HepG2 (cell line): Measurements from ENCODE around the gene PRM2. TPM values are rescaled to one million over a fixed set of nuclear protein-coding genes. Genes with fewer than 3 reads are reported as not detected.
A peak's percentile ranks its signal among the peaks of the same experiment; 100 is the strongest.

ENCODE experiments used
- ATF7 ChIP-seq, 2 experiments: fragments of 450-650 bp in 1 of 2; sonication (generic) in 1 of 2; formaldehyde crosslinking in 1 of 2; IDR thresholded peaks; 2 replicates each; pipeline versions ENCODE4 v1.4.0 to v1.6.1; 2016 to 2020; ENCODE audit warnings: antibody characterized with exemption in 1 of 2, mild to moderate bottlenecking in 1 of 2, missing genetic modification reagents in 1 of 2
- FOXK1 ChIP-seq: sonication (generic); formaldehyde crosslinking; IDR thresholded peaks from 2 replicates; pipeline ENCODE4 v1.4.0; 2020; ENCODE audit warnings: low read depth, missing genetic modification reagents, borderline replicate concordance
- NKX3-1 ChIP-seq: sonication (generic); formaldehyde crosslinking; IDR thresholded peaks from 2 replicates; pipeline ENCODE4 v1.5.0; 2020; ENCODE audit warnings: missing genetic modification reagents
- PHF21A ChIP-seq: sonication (generic); formaldehyde crosslinking; IDR thresholded peaks from 2 replicates; pipeline ENCODE4 v1.5.0; 2020; ENCODE audit warnings: mild to moderate bottlenecking, missing genetic modification reagents
- RFX5 ChIP-seq: IDR thresholded peaks from 2 replicates; pipeline ENCODE4 v1.6.1; 2011; ENCODE audit warnings: low read depth, low read length, improper control_type of control experiment
- SAFB2 ChIP-seq: sonication (generic); formaldehyde crosslinking; IDR thresholded peaks from 2 replicates; pipeline ENCODE4 v1.5.1; 2020; ENCODE audit warnings: missing genetic modification reagents, low read depth, mild to moderate bottlenecking, borderline replicate concordance
- SSRP1 ChIP-seq: IDR thresholded peaks from 2 replicates; pipeline ENCODE4 v1.6.1; 2016; ENCODE audit warnings: control low read depth
- XRCC5 ChIP-seq: fragments of 200-400 bp; formaldehyde crosslinking; optimal IDR thresholded peaks from 2 replicates; pipeline ENCODE3; 2017; ENCODE audit warnings: mild to moderate bottlenecking, low read length
- ZBTB8A ChIP-seq: sonication (generic); formaldehyde crosslinking; IDR thresholded peaks from 2 replicates; pipeline ENCODE4 v1.4.0; 2020; ENCODE audit warnings: mild to moderate bottlenecking, low read depth, missing genetic modification reagents, borderline replicate concordance
- ZFP82 ChIP-seq: sonication (generic); formaldehyde crosslinking; IDR thresholded peaks from 2 replicates; pipeline ENCODE4 v1.5.1; 2020; ENCODE audit warnings: mild to moderate bottlenecking, missing genetic modification reagents, borderline replicate concordance
- ZMYM4 ChIP-seq: sonication (generic); formaldehyde crosslinking; IDR thresholded peaks from 2 replicates; pipeline ENCODE4 v1.8.1; 2023; ENCODE audit warnings: mild to moderate bottlenecking, missing genetic modification reagents
- ZNF343 ChIP-seq: sonication (generic); formaldehyde crosslinking; IDR thresholded peaks from 2 replicates; pipeline ENCODE4 v1.4.0; 2020; ENCODE audit warnings: mild to moderate bottlenecking, missing genetic modification reagents
- ZNF768 ChIP-seq: sonication (generic); formaldehyde crosslinking; IDR thresholded peaks from 2 replicates; pipeline ENCODE4 v1.4.0; 2020; ENCODE audit warnings: missing genetic modification reagents
- ZSCAN31 ChIP-seq: sonication (generic); formaldehyde crosslinking; IDR thresholded peaks from 2 replicates; pipeline ENCODE4 v1.5.0; 2020; ENCODE audit warnings: low read depth, mild to moderate bottlenecking, missing genetic modification reagents
- polyA plus RNA-seq, 8 experiments: library from polyadenylated mRNA; depleted of rRNA in 3 of 8; stranded (reverse) in 7 of 8; unstranded in 1 of 8; fragments of >200 nt; fragmentation: Illumina TruSeq in 4 of 8; extraction: Trizol in 4 of 8; gene quantifications; 2 replicates each; pipeline versions ENCODE4 v1.2.1 to v1.2.3, GENCODE V29; 2011 to 2016; ENCODE audit warnings: low read depth in 4 of 8, missing spikeins in 1 of 8, mixed read lengths in 1 of 8; ENCODE audit not compliant: insufficient read depth in 1 of 8
- total RNA-seq, 5 experiments: library from RNA; depleted of rRNA; stranded (reverse); fragments of >200 nt; fragmentation: Illumina TruSeq; extraction: Trizol; gene quantifications; 2 replicates each; pipeline ENCODE4 v1.2.3, GENCODE V29; 2016; ENCODE audit warnings: low read depth in 1 of 5
- TF ChIP-seq, protein P1 (sequence below): sonication (generic); formaldehyde crosslinking; IDR thresholded peaks from 2 replicates; pipeline ENCODE4 v1.4.0; 2020; ENCODE audit warnings: mild to moderate bottlenecking, missing genetic modification reagents, borderline replicate concordance
- TF ChIP-seq, protein P2 (sequence below): sonication (generic); formaldehyde crosslinking; IDR thresholded peaks from 2 replicates; pipeline ENCODE4 v1.8.0; 2022; ENCODE audit warnings: mild to moderate bottlenecking, missing genetic modification reagents; ENCODE audit not compliant: insufficient replicate concordance
- TF ChIP-seq, protein P3 (sequence below): sonication (generic); formaldehyde crosslinking; IDR thresholded peaks from 2 replicates; pipeline ENCODE4 v1.5.0; 2020; ENCODE audit warnings: mild to moderate bottlenecking, missing genetic modification reagents
- TF ChIP-seq, protein P4 (sequence below): sonication (generic); formaldehyde crosslinking; IDR thresholded peaks from 2 replicates; pipeline ENCODE4 v1.9.0; 2021; ENCODE audit warnings: missing genetic modification reagents, mild to moderate bottlenecking, borderline replicate concordance

Gene PRM2
- total and polyA plus RNA-seq, 2 of the 13 experiments (the other 11 are each of a cell fraction or from before 2014, with no cell fraction given) = 0.54 TPM; not detected in 1

DNA sequence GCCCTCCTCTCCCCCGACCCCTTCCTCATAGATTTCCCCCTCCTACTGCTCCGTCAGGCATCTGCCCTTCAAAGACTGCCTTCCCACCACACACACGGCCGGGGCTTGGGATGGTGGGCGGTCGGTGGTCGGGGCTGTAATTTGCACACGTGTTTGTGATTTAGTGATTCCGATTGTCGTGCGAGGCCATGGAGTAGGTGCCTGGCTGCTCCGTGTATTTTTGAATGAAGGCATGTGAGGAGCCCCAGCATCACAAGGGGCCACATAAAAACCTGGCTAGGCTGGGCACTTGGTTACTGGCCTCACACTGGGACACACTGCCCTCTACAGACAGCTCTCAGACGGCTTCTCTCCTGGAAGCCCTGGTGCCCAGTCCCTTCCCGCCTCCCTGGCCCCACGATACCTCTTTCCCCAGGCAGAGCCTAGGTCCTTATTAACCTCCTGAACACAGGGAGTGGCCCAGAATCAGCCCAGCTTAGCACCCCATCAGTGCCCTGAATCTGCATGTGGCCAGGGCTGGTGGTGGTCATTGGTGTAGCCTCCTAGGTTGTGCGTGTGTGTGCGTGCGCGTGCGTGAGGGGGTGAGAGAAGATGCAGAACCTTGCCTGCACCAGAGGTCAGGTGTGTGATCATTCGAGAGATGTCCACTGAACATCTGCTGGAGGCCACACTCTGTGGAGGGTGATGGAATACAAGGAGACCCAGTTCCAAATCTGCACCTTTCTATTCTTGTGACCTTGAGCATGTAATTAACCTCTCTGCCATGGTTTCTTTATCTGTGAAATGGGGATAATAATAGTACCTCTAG lies 18.9 kb downstream of the PRM2 start (continued):
- TF ChIP-seq, protein P1, sequence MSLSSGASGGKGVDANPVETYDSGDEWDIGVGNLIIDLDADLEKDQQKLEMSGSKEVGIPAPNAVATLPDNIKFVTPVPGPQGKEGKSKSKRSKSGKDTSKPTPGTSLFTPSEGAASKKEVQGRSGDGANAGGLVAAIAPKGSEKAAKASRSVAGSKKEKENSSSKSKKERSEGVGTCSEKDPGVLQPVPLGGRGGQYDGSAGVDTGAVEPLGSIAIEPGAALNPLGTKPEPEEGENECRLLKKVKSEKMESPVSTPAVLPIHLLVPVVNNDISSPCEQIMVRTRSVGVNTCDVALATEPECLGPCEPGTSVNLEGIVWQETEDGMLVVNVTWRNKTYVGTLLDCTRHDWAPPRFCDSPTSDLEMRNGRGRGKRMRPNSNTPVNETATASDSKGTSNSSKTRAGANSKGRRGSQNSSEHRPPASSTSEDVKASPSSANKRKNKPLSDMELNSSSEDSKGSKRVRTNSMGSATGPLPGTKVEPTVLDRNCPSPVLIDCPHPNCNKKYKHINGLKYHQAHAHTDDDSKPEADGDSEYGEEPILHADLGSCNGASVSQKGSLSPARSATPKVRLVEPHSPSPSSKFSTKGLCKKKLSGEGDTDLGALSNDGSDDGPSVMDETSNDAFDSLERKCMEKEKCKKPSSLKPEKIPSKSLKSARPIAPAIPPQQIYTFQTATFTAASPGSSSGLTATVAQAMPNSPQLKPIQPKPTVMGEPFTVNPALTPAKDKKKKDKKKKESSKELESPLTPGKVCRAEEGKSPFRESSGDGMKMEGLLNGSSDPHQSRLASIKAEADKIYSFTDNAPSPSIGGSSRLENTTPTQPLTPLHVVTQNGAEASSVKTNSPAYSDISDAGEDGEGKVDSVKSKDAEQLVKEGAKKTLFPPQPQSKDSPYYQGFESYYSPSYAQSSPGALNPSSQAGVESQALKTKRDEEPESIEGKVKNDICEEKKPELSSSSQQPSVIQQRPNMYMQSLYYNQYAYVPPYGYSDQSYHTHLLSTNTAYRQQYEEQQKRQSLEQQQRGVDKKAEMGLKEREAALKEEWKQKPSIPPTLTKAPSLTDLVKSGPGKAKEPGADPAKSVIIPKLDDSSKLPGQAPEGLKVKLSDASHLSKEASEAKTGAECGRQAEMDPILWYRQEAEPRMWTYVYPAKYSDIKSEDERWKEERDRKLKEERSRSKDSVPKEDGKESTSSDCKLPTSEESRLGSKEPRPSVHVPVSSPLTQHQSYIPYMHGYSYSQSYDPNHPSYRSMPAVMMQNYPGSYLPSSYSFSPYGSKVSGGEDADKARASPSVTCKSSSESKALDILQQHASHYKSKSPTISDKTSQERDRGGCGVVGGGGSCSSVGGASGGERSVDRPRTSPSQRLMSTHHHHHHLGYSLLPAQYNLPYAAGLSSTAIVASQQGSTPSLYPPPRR (CRISPR knock-in tag) = peak; percentile 78
- TF ChIP-seq ZFP82 (CRISPR knock-in tag) (no peak; the same call in none of the 2 replicates), SSRP1 (CRISPR knock-in tag) (peak; percentile 61; the same call in 1 of the 2 replicates), ZSCAN31 (peak; percentile 55; the same call in 1 of the 2 replicates), PHF21A (CRISPR knock-in tag) (peak; percentile 82; the same call in 1 of the 2 replicates), ZBTB8A (CRISPR knock-in tag) (0 out of 2 replicates have a peak, but pooled peaks have one; percentile 40), ATF7 (IDR thresholded peaks at IDR 0.05) (no peak), ATF7 (CRISPR knock-in tag; IDR thresholded peaks at IDR 0.05) (peak; percentile 85), SAFB2 (CRISPR knock-in tag) (peak; percentile 89; the same call in 1 of the 2 replicates), XRCC5 (peak; percentile 95), RFX5 (no peak), ZNF768 (CRISPR knock-in tag) (peak; percentile 63; the same call in 1 of the 2 replicates), FOXK1 (CRISPR knock-in tag) (no peak), NKX3-1 (CRISPR knock-in tag) (peak; percentile 88), ZNF343 (CRISPR knock-in tag) (peak; percentile 93), ZMYM4 (CRISPR knock-in tag) (peak; percentile 73)
- TF ChIP-seq, protein P2, sequence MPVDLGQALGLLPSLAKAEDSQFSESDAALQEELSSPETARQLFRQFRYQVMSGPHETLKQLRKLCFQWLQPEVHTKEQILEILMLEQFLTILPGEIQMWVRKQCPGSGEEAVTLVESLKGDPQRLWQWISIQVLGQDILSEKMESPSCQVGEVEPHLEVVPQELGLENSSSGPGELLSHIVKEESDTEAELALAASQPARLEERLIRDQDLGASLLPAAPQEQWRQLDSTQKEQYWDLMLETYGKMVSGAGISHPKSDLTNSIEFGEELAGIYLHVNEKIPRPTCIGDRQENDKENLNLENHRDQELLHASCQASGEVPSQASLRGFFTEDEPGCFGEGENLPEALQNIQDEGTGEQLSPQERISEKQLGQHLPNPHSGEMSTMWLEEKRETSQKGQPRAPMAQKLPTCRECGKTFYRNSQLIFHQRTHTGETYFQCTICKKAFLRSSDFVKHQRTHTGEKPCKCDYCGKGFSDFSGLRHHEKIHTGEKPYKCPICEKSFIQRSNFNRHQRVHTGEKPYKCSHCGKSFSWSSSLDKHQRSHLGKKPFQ (CRISPR knock-in tag) = peak; percentile 84
- TF ChIP-seq, protein P3, sequence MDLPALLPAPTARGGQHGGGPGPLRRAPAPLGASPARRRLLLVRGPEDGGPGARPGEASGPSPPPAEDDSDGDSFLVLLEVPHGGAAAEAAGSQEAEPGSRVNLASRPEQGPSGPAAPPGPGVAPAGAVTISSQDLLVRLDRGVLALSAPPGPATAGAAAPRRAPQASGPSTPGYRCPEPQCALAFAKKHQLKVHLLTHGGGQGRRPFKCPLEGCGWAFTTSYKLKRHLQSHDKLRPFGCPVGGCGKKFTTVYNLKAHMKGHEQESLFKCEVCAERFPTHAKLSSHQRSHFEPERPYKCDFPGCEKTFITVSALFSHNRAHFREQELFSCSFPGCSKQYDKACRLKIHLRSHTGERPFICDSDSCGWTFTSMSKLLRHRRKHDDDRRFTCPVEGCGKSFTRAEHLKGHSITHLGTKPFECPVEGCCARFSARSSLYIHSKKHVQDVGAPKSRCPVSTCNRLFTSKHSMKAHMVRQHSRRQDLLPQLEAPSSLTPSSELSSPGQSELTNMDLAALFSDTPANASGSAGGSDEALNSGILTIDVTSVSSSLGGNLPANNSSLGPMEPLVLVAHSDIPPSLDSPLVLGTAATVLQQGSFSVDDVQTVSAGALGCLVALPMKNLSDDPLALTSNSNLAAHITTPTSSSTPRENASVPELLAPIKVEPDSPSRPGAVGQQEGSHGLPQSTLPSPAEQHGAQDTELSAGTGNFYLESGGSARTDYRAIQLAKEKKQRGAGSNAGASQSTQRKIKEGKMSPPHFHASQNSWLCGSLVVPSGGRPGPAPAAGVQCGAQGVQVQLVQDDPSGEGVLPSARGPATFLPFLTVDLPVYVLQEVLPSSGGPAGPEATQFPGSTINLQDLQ = peak; percentile 57; the same call in 1 of the 2 replicates
- TF ChIP-seq, protein P4, sequence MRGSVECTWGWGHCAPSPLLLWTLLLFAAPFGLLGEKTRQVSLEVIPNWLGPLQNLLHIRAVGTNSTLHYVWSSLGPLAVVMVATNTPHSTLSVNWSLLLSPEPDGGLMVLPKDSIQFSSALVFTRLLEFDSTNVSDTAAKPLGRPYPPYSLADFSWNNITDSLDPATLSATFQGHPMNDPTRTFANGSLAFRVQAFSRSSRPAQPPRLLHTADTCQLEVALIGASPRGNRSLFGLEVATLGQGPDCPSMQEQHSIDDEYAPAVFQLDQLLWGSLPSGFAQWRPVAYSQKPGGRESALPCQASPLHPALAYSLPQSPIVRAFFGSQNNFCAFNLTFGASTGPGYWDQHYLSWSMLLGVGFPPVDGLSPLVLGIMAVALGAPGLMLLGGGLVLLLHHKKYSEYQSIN (CRISPR knock-in tag) = no peak
